Renal cortical epithelial cell (primary cell): ENCODE data around the gene STEAP2. TPM values are rescaled to one million over a fixed set of nuclear protein-coding genes. Genes with fewer than 3 reads are reported as not detected.
"Not testable (repeated sequence)": the region's sequence is repeated elsewhere in the genome, so short reads cannot be mapped to it uniquely, and the experiment has no call there.

Source experiments
- DNase-seq: peaks from one replicate; pipeline ENCODE4 v3.0.0-alpha.2; 2011; ENCODE audit warnings: low read depth
- total RNA-seq: library from RNA; depleted of rRNA; stranded (reverse); fragments of >200 nt; gene quantifications from 2 replicates; pipeline ENCODE4 v1.2.3, GENCODE V29; 2014

STEAP2 gene
- 7.1 and 20.2 TPM in 2 replicates for total RNA-seq

DNA sequence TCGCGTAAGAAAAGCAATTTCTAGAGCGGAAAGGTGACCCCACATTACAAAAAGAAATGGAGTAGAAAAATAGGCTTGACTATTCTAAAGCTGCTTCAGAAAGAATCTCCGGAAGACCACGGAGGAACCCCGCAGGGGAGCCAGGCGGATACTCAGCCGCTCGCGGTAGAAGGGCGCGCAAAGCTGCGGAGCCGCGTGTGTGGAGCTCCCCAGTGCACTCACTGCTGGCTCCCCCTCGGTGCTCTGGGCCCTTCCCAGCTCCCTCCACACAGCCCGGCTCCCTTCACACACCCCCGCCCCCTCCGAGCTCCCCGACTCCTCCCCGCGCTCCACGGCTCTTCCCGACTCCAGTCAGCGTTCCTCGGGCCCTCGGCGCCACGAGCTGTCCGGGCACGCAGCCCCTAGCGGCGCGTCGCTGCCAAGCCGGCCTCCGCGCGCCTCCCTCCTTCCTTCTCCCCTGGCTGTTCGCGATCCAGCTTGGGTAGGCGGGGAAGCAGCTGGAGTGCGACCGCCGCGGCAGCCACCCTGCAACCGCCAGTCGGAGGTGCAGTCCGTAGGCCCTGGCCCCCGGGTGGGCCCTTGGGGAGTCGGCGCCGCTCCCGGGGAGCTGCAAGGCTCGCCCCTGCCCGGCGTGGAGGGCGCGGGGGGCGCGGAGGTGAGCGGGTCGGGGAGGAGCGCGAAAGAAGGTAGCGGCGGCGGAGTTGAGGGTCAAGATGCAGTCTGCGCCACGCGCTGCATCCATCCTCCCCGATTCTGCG is at the start of gene STEAP2:
Gene STEAP2, plus strand, starts transcription at position 350 of the 758 bp plus-strand sequence. CDS start 13,343 bp downstream, outside the sequence.
- DNase-seq: peak; percentile 76

DNA sequence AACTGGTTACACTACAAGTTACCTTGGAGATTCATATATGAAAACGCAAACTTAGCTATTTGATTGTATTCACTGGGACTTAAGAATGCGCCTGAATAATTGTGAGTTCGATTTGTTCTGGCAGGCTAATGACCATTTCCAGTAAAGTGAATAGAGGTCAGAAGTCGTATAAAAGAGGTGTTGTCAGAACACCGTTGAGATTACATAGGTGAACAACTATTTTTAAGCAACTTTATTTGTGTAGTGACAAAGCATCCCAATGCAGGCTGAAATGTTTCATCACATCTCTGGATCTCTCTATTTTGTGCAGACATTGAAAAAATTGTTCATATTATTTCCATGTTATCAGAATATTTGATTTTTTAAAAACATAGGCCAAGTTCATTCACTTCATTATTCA is 48.0 kb upstream of the STEAP2 start:
- no peak for DNase-seq

DNA sequence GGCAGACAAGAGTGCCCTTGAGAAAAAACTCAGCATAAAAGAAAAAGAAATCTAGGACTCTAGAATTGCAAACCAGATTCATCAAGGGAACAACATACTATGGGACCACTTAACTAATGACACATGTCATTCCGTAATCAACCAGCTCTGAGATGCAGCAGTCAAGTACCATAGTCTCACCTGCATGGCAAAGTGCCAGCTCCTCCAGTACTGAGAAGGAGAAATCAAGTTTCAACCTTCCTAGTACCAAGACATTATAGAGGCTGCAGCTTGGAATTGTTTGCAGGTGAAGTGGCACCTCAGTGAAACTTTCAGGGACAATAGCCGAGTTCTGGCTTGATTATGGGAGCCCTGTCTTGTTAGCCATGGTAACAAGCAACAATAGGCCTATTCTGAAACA is 45.8 kb upstream of the STEAP2 start:
- DNase-seq: no peak

DNA sequence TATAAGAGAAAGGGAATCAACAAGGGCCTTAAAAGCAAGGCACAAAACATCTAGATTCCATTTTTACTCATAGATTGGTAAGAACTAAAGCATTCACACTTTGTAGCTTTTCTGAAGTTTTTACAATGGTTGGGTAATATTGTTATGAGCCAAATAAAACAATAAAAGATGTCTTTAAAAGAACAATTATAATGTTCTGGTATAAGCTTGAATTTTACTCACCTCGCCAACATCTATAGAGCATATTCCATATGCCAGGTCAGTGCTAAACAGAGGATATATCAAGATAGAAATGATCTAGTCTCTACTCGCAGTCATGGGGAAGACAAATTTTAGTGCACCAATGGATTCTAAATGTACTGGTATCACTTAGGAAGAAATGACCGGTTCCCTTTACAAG is 45.4 kb upstream of the STEAP2 start:
- no peak for DNase-seq

DNA sequence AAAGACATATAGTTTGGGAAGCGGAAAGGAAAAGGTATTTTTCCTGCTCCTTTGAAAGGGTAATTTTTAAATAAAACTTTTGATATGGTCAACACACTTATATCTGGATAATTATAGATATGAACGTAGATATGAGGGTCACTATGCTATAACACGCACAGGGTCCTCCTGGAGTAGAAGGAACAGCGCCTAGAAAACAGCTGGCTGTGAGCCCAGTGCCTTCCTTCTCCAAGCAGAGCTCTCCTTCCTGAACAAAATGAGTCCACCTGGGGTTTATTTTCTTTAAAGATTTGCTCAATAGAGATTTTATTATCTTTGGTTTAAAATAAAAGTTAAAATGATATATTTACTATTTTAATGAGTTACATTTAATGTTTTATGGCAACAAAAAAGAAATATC is 44.2 kb upstream of the STEAP2 start:
- no peak for DNase-seq

DNA sequence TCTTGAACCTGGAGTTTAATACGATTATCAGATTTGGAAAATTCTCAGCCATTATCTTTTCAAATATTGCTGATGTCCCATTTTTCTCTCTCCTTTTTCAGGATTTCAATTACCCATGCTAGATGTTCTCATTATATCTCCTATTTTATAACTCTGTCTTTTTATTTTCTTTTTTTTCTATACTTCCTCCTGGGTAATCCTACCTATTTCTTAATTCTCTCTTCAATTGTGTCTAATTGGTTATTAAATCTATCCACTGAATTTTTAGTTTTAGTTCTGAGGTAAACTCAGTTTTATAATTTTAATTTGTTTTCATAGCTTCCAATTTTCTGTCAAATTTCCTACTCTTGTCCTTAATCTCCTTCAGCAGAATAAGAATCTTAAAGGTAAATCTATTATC is 41.6 kb upstream of the STEAP2 start:
- no peak for DNase-seq

DNA sequence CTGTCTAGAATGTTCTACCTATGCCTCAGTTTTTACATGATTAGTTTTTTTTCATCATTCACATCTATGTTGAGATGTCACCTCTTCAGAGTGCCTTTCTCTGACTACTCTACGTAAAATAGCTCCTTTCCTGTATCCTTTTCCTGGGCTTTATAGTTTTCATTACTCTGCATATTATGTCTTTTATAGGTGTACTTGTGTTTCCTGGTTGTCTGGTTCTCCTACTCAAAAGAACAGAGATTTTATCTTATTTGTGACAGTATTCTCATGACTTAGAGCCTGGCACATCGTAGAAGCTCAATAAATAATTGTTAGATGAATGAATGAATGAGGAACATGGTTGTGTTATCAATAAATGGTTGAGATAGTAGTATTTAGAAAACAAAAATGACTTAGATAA is 39.4 kb upstream of the STEAP2 start:
- no peak for DNase-seq

DNA sequence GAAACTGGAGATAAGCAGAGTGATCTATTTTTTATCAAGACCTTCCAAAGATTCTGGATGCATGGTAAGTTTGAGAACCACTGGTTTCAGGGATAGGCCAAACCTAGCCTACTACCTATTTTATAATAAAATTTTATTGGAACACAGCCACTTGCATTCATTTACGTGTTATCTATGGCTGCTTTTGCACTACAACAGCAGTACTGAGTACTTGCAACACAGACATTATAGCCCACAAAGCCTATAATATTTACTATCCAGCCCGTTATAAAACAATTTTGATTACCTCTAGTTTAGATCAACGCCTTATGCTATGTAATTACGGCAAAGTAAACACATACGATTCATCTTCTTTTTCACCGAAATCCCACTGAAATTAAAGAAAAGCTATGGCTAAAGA is 38.9 kb upstream of the STEAP2 start:
- no peak for DNase-seq

DNA sequence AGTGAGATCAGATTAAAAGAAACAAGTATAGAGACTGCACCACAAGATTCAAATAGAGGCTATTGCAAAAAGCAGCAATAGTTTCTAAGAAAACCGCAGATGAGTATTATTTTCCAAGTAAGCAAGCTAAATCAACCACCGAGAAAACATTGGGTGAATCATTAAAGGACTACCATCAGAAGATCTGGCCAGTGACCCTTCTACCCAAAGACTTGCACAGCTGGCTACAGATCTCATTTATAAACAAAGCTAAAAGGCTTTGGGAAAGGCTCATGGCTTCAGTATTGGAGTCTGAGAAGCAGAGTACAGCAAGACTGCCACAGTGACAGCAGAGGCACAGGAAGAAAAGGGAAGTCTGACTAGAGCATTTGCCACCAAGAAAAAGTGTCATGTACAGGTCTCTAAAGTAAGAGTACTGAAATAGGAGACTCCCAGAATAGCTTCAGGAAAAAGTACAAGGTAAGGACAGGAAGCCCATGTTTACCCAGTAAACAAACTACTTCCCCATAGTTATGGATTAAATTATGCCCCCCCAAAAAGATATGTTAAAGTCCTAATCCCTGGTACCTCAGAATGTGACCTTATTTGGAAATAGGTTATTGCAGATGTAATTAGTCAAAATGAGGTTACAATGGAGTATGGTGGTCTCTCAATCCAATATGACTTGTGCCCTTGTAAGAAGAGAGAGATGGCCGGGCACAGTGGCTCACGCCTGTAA is 38.3 kb upstream of the STEAP2 start:
- DNase-seq: peak; percentile 96

DNA sequence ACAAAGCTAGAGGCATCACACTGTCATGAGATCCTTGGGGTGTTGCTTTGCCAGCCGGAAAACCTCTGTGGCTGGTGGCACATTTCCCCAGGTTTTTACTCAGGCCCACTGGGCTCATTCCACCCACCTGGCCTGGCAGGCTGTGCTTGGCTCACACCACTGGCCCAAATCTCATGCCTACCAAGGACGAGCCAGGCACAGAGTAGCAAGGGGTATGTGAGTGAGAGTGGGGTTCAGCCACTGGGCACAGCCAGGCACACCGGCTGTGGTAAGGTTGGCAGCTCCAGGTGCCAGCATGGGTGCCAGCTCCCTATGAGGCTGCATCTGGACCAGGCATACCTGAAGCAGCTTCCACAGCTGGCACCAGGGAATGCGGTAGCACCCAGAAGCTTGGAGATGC is 35.9 kb upstream of the STEAP2 start:
- DNase-seq: no peak

DNA sequence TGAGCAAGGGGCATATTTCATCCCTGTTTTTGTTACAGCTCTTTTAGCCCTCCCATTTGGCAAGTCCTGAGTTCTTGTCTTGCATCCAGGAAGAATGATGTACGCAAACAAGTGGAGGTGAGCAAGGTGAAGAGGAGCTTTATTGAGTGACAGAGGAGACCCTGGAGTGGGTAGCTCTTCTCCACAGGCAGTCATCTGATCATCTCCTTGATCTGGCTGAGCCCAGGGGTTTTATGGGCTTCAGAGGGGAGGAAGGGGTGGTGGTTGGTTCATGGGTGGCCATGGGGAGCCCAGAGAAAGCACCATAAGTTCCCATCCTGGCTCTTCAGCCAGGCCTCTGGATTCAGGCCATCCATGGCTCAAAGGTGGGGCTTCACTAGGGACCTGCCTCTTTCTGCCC is 35.3 kb upstream of the STEAP2 start:
- no peak for DNase-seq

DNA sequence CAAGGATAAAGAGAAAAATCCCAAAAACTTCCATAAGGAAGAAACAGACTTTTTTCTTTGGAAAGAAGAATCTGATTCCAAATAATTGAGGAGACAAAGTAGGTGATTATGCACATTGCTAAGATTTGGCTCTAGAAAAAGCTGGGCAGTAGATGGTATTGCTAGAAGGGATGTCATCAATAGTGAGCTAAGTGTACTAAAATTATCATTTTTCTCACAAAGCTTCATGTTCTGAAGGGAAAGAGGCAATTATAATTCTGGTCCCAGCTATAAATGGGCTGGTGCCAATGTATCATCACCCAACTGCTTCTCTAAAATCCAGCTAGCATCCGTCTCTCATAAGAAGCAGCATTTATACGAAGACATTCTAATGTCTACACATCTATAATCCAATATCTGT is 33.4 kb upstream of the STEAP2 start:
- no peak for DNase-seq

DNA sequence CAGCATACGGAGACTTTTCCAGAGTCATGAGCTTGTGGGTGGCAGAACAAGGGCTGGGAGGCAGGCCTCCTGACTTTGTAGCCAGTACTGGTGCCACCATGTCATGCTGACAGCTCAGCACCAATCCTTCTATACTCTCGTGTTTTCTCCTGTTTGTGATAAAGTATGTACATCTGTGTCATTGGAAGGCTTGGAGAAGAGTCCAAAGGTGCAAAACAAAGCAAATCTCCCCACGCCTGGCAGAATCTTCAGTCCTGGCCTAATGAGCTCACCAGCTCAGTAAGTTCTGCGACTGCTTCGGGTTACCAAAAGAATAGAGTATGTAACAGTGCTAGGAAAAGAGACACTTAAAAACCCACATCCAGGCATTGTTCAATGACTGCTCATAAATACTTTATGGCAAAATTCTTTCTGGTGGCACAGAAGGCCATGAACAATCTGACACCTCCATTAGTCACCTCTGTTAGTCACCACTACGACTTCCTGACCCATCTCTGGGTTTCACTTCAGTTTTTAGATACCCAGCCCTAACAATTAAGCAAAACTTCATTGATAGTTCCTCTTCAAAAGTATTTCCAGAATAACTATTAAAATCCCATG is 32.8 kb upstream of the STEAP2 start:
- peak; percentile 98 for DNase-seq

DNA sequence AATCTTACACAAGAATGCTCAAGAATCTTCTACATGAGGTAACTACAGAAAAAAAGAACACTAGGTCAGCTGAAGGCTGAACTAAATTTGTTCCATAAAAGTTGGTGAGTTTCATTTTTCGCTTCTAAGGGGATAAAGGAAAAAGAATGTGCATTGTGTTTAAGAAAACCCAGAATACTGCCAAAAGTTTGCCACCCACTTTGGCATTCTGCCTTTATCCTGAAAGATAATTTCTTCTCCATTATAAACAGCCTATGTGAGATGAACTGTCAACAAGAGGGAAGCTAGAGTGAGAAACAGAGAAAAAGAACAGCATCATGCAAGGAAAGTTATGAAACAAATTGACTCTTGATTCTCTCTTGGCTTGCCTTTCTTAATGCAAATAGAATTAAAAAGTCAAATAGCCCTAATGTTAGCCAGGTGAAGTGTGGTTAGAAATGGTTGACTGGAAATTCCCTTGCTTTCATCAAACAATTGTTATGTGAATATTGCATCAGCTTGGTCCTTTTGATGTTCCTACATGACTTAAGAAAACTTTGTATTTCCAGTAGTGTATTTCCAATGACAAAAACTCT is 31.4 kb upstream of the STEAP2 start:
- peak; percentile 94 for DNase-seq

DNA sequence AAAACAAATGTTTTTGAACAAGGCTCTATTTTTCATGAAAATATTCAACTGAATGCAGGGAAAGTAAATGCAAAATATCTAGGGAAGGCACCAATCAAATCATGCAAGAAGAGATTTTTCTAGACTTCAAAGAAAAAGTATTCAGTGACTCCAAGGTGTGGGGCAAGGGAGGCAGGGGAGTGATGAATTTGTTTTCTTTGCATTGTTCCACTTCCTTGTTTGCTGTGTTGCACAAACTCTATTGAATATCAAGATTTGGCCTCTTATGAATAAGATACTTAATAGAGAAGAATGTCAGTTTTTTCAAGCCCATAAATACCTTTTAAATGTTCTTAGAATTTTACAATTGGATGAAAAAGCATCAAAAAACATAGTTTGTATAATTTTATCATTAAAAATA is 30.9 kb upstream of the STEAP2 start:
- DNase-seq: peak; percentile 53

DNA sequence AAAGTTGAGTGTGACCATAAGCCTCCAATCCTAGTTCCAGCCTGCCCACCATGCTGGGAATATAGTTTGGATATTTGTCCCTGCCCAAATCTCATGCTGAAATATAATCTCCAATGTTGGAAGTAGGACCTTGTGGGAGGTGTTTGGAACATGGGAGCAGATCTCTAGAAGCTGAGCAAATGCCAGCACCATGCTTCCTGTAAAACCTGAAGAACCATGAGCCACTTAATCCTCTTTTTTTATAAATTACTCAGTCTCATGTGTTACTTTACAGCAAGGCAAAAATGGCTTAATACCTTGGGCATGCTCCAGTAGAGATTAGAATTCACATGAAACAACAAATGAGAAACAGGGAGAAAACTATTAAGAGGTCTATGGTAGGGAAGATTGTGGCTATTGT is 30.1 kb upstream of the STEAP2 start:
- DNase-seq: no peak

DNA sequence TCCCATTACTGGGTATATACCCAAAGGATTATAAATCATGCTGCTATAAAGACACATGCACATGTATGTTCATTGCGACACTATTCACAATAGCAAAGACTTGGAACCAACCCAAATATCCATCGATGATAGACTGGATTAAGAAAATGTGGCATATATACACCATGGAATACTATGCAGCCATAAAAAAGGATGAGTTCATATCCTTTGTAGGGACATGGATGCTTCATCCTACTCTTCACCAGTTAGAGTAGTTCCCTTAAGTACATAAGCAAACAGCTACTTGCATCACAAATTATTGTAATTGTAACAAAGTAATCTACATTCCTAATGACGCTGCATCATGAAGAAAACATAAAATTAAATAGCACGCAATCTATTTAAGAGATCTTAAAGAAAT is 25.2 kb upstream of the STEAP2 start:
- DNase-seq: not testable (repeated sequence)

DNA sequence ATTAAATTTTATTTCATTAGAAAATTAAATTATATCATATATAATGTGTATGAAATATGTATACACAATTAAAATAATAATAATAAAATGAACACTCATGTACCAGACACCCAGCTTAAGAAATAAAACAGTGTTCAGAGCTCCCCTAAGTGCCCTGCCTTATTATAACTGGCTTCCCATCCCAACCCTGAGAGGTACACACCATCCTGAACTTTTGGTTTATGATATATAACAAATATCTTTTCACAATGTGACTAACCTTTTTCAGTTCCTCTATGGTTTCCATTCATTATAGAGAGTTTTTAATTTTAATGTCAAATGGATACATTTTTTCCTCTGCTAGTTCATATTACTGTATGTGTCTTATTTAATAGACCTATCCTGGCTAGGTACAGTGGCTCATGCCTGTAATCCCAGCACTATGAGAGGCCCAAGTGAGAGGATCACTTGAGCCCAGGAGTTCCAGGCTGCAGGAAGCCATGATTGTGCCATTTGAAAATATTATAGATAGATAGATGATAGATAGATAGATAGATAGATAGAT is 24.0 kb upstream of the STEAP2 start:
- no peak for DNase-seq

DNA sequence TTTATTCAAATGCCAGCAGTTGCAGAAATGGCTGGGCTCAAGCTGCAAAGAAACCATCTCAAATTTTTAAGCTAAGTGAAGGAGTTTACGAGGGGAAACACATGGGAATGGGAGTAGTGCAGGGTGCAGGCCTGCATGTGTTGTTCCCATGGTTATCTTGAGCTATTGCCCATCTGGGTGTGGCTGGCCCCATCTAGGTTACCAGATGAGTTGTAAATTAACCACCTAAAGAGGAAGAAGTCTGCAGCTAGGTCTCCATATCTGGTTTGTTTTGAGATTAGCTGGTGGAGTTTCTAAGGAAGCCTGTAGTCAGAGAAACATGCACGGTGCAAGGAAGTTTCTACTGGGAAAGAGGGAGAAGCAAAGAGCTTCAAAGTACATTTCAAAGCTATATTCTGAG is 23.3 kb upstream of the STEAP2 start:
- DNase-seq: peak; percentile 41

DNA sequence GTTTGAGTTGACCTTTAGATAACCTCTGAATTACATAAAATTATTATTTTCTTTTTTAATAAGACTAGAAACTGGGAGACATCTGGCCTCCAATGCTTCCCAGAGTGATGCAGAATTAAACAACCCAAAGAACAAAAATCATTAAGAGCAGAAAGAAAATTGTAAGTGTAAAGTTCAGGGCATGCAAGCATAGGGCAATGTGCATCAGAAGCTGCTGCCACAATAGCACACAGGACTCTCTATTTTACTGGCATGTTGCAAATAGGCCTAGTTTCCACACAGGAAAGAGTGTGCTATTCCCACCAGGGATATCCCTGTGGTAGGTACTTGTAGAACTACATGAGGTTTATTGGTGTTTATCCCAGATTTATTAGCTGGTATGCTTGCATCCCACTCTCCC is 20.5 kb upstream of the STEAP2 start:
- no peak for DNase-seq

DNA sequence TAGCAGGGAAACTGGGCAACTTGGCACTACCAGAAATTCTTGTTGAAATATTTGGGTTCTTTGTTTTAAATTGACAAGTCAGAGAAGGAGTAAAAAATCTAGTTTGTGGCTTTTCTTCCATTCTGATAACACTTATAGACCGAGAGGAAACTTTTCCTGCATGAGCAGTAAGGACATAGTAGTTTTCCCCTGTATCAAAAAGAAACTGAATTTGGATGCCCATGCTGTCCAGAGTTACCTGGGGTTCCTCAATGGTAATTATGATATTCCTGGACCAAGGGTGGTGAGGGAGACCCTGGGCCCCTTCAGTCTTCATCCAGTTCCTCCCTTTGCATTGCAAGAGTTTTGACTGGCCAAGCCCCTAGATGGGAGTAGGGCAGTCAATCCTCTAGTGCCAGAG is 19.9 kb upstream of the STEAP2 start:
- DNase-seq: no peak
